RWPE1 (cell line): ENCODE results near the gene PSEN2.

ENCODE experiments used
- CTCF ChIA-PET: fragments of 350-600 bp; sonication (Branson Sonifier 250); formaldehyde crosslinking; extraction: SDS; loops from one replicate; lab custom pipeline; 2021; lab: Yijun Ruan, JAX
- POLR2A ChIA-PET: fragments of 400-600 bp; formaldehyde crosslinking; extraction: SDS; loops from one replicate; lab custom pipeline; 2020; ENCODE audit warnings: antibody characterized with exemption; ENCODE audit not compliant: low non-redundant PET; lab: Yijun Ruan, JAX
- DNase-seq: peaks from one replicate; pipeline ENCODE4 v3.0.0; 2012; ENCODE audit warnings: low spot score
- H3K27ac ChIP-seq: fragments of 450-650 bp; 2 replicates; pipeline ENCODE4 v1.5.1; 2017
- CTCF ChIP-seq: fragments of 450-650 bp; conservative IDR thresholded peaks from 2 replicates; pipeline ENCODE4 v1.5.1; 2017; ENCODE audit warnings: low read depth, mild to moderate bottlenecking

Gene PSEN2

GRCh38 chr1:226884116-226884625, 13.8 kb downstream of the PSEN2 start:
- no peak overlapping the region for H3K27ac ChIP-seq
- no peak for TF ChIP-seq CTCF
- CTCF ChIA-PET, result interaction anchor here (0.6 kb wide), 1 partner anchor 160 kb away, joined by 3 read pairs; no protein-coding TSS in a partner anchor
- DNase-seq, result no peak
- POLR2A ChIA-PET, result no interaction called here

GRCh38 chr1:226884966-226885820, 14.8 kb downstream of the PSEN2 start:
- CTCF ChIA-PET, result no interaction called here
- DNase-seq, result no peak
- TF ChIP-seq CTCF, result no peak
- POLR2A ChIA-PET, result no interaction called here
- H3K27ac ChIP-seq, result no peak overlapping the region

- no peak for TF ChIP-seq CTCF
- no peak for DNase-seq
- H3K27ac ChIP-seq, result no peak overlapping the region
- ChIA-PET POLR2A (no interaction called here), CTCF (interaction anchor here (0.6 kb wide), 1 partner anchor 745 kb away, joined by 3 read pairs; no protein-coding TSS in a partner anchor)
Measured at GRCh38 chr1:226886122-226886901, 15.9 kb downstream of the PSEN2 start.

GRCh38 chr1:226887006-226887405, 16.6 kb downstream of the PSEN2 start:
- ChIA-PET CTCF (interaction anchor here (0.6 kb wide), 1 partner anchor 744 kb away, joined by 3 read pairs; no protein-coding TSS in a partner anchor), POLR2A (no interaction called here)
- DNase-seq, result no peak
- TF ChIP-seq CTCF, result no peak
- no peak overlapping the region for H3K27ac ChIP-seq

- DNase-seq, result no peak
- H3K27ac ChIP-seq, result no peak overlapping the region
- ChIA-PET POLR2A (no interaction called here), CTCF (no interaction called here)
- TF ChIP-seq CTCF, result no peak
Measured at GRCh38 chr1:226888021-226888420, 17.6 kb downstream of the PSEN2 start.

GRCh38 chr1:226888816-226889215, 18.4 kb downstream of the PSEN2 start:
- no peak for TF ChIP-seq CTCF
- ChIA-PET CTCF (no interaction called here), POLR2A (no interaction called here)
- no peak for DNase-seq
- no peak overlapping the region for H3K27ac ChIP-seq
